ENCODE results near the gene ZNF488.

ZNF488 gene

DNA sequence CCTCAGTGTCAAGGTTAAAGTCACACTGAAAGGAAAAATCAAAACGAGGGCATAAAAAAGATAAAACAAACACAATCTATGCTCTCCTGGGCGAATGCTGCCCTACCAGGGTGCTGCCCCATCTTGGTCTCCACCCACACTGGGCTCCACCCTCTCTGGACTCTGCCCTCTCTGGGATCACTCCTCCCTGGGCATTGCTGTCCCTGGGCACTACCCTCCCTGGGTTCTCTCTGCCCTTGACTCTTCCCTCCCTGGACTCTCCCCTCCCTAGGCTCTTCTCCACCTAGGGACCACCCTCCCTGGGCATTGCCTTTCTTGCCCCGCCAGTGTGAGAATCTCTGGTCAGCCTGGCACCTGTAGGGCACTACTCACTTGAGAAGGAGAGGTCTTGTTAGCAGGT, 53.3 kb downstream of the ZNF488 start:
- ChIA-PET POLR2A (no interaction called here), CTCF (interaction anchor here (1.8 kb wide), 1 partner anchor 10 kb away, joined by 10 read pairs; no protein-coding TSS in a partner anchor)
- no peak for DNase-seq (ENCODE audit: extremely low spot score)
- TF ChIP-seq, protein P1, sequence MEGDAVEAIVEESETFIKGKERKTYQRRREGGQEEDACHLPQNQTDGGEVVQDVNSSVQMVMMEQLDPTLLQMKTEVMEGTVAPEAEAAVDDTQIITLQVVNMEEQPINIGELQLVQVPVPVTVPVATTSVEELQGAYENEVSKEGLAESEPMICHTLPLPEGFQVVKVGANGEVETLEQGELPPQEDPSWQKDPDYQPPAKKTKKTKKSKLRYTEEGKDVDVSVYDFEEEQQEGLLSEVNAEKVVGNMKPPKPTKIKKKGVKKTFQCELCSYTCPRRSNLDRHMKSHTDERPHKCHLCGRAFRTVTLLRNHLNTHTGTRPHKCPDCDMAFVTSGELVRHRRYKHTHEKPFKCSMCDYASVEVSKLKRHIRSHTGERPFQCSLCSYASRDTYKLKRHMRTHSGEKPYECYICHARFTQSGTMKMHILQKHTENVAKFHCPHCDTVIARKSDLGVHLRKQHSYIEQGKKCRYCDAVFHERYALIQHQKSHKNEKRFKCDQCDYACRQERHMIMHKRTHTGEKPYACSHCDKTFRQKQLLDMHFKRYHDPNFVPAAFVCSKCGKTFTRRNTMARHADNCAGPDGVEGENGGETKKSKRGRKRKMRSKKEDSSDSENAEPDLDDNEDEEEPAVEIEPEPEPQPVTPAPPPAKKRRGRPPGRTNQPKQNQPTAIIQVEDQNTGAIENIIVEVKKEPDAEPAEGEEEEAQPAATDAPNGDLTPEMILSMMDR (IDR thresholded peaks at IDR 0.05; ENCODE audit: control extremely low read depth, extremely low read depth, low read depth, missing control alignments) = no peak

GRCh38 chr10:47330366-47330765, 53.7 kb downstream of the ZNF488 start:
- ChIA-PET CTCF (interaction anchor here (1.2 kb wide), 1 partner anchor 10 kb away, joined by 4 read pairs; no protein-coding TSS in a partner anchor), POLR2A (no interaction called here)
- no peak for DNase-seq (ENCODE audit: extremely low spot score)
- TF ChIP-seq, protein P1 (IDR thresholded peaks at IDR 0.05; ENCODE audit: control extremely low read depth, extremely low read depth, low read depth, missing control alignments) = no peak

DNA sequence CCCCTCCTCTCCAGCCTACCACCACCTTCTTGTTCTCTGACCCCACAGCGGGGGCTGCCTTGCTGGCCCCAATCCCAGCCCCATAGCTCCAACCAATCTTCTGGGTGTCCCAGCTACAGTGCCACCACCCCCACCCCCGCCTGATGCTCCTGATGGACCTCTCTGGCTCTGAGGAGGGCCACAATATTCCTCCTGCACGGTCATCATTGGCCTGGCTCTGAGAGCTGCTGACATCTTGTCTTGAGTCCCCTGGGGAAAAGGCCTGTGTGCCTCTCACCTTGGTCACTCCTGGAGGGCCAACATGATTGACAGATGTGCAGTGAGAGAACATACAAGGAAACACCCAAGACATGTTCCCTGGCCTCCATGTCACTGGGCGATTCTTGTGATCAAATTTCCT, 54.2 kb downstream of the ZNF488 start:
- DNase-seq (ENCODE audit: extremely low spot score) = no peak
- CTCF ChIA-PET = interaction anchor here (1.2 kb wide), 1 partner anchor 11 kb away, joined by 4 read pairs; no protein-coding TSS in a partner anchor
- TF ChIP-seq, protein P1 (IDR thresholded peaks at IDR 0.05; ENCODE audit: control extremely low read depth, extremely low read depth, low read depth, missing control alignments) = no peak
- POLR2A ChIA-PET = no interaction called here

DNA sequence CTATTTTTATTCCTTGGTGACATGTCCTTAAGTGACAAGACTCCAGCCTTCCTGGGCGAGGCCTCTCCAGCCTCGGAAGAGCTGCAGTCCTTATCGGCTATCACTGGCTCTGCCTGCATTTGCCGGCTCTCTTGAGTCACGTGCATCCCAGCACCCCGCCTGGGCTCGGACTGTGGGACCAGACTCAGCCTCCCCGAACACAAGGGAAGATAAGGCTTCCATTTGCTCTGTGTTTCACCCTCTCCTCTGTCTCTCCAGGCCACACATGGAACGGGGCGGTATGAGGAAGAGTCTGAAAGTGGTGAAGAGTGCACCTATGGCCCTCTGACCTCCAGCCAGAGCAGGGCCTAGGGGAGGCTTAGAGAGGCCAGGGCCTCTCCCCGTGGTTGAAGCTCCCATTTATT, 57.2 kb downstream of the ZNF488 start:
- TF ChIP-seq, protein P1 (IDR thresholded peaks at IDR 0.05; ENCODE audit: control extremely low read depth, extremely low read depth, low read depth, missing control alignments) = no peak
- DNase-seq (ENCODE audit: extremely low spot score) = no peak
- POLR2A ChIA-PET = no interaction called here
- CTCF ChIA-PET = no interaction called here

- POLR2A ChIA-PET = no interaction called here
- DNase-seq (ENCODE audit: extremely low spot score) = no peak
- TF ChIP-seq, protein P1 (IDR thresholded peaks at IDR 0.05; ENCODE audit: control extremely low read depth, extremely low read depth, low read depth, missing control alignments) = no peak
- CTCF ChIA-PET = no interaction called here
These were observed 57.7 kb downstream of the ZNF488 start for GRCh38 chr10:47326306-47326926.

DNA sequence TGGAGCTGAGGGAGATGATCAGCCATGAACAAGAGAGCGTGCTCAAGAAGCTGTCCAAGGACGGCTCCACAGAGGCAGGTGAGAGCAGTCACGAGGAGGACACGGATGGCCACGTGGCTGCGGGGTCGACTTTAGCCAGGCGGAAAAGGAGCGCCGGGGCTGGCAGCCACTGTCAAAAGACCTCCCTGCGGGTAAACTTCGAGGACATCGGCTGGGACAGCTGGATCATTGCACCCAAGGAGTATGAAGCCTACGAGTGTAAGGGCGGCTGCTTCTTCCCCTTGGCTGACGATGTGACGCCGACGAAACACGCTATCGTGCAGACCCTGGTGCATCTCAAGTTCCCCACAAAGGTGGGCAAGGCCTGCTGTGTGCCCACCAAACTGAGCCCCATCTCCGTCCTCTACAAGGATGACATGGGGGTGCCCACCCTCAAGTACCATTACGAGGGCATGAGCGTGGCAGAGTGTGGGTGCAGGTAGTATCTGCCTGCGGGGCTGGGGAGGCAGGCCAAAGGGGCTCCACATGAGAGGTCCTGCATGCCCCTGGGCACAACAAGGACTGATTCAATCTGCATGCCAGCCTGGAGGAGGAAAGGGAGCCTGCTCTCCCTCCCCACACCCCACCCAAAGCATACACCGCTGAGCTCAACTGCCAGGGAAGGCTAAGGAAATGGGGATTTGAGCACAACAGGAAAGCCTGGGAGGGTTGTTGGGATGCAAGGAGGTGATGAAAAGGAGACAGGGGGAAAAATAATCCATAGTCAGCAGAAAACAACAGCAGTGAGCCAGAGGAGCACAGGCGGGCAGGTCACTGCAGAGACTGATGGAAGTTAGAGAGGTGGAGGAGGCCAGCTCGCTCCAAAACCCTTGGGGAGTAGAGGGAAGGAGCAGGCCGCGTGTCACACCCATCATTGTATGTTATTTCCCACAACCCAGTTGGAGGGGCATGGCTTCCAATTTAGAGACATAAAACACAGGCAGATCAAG, 58.5 kb downstream of the ZNF488 start:
- TF ChIP-seq, protein P1 (IDR thresholded peaks at IDR 0.05; ENCODE audit: control extremely low read depth, extremely low read depth, low read depth, missing control alignments) = no peak
- ChIA-PET POLR2A (no interaction called here), CTCF (interaction anchor here (1.1 to 2.9 kb wide), 2 partner anchors 13 to 15 kb away, joined by 4 to 16 read pairs; no protein-coding TSS in a partner anchor)
- no peak for DNase-seq (ENCODE audit: extremely low spot score)
